CD1c-positive myeloid dendritic cell (primary cell): ENCODE results near the gene SESTD1.

Experiments
- DNase-seq: peaks from one replicate; pipeline ENCODE4 v3.0.0-alpha.2; 2016; ENCODE audit errors: extremely low spot score

Gene SESTD1

DNA sequence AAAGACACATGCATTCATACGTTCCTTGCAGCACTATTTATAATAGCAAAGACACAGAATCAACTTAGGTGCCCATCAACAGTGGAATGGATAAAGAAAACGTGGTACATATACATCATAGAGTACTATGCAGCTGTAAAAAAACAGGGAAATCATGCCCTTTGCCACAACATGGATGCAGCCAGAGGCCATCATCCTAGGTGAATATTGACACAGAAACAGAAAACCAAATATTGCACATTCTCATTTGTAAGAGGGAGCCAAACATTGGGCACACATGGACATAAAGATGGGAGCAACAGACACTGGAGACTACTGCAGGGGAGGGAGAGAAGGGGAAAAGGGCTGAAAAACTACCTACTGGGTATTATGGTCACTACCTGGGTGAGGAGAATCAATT lies 73.5 kb downstream of the SESTD1 start:
- DNase-seq: no peak

DNA sequence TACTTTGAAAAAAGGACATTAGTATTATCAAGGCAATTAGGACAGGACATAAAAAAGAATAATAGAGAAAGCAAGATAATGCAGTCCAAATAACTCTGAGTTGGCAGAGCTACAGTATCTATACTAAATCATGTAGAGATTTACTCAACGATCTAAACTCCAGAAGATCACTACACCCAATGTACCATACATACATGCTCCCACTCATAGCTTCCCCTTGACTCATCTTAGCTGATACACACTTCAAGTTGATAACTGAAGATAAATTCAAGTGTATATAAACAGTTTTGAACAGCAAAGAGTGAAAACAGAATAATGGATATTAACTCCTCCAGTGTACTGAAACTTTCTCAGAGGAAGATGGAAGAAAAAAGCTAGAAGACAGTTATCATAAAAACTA lies 78.5 kb downstream of the SESTD1 start:
- DNase-seq: peak; percentile 0

DNA sequence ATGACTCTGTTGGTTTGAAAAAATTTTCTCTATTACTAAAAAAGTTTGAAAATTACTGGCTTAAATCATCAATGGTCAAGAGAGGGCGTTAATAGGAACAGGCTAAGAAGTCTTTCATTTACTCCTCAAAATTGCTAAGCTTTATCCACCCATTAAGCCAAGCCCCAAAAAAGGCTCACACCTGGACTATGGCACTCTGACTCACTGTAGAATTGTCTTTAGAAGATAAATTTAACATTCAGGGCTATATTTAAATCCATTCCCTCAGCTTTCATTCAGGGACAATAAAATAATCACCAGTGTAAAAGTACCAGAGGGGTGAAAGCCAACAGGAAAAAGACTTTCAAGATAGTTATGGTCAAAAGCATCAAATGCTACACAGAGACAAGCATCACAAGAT lies 80.0 kb downstream of the SESTD1 start:
- no peak for DNase-seq

DNA sequence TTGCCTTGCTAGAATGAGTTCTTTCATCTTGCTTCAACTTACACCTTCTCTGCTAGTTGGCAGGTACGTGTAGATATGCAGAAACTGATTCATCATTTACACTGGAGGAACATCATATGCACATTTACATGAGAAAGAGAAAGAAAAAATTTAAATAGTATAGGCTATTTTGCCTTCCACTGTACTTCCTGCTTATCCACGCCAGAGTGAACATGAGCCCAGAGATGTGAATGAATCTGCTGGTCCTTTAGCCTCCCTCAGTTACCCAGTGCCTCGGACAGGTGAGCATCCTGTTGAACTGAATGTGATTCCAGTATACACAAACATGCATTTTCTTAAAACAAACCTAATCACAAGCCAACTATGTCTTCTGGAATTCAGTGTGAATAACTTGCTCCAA lies 83.6 kb downstream of the SESTD1 start:
- no peak for DNase-seq

DNA sequence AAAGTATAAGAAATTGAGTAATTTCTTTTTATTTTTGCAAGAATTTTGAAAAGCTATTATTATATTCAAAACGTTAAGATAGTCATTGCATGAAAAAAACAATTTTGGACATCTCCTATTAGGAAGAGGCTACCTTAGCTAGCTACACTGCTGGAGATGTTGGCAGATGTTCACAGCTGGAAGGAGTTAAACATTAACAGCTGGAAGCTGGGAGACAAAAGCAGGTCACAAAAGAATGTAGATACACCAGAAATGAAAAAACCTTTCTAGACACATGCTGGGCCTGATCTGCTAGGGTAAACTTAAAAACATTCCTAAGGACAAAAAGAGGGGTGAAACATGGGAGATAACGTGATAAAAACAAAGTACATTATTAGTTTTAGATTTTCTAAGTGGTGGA lies 84.4 kb downstream of the SESTD1 start:
- DNase-seq: no peak

DNA sequence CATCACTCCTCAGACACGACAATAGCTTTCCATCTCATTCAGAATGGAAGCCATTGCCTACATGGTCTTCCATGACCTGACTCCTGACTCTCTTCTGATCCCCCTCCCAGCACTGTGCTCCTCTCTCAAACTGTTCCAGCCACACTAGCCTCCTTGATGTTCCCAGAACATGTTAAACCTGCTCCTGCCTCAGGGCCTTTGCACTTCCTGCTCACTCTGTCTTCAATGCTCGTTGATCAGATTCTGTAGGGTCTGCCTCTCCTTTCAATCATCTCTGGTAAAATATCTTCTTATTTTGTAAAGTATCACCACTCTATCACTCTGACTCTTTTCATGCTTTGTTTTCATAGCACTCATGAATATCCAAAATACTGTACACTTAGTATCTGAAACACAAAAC lies 84.9 kb downstream of the SESTD1 start:
- DNase-seq: no peak

DNA sequence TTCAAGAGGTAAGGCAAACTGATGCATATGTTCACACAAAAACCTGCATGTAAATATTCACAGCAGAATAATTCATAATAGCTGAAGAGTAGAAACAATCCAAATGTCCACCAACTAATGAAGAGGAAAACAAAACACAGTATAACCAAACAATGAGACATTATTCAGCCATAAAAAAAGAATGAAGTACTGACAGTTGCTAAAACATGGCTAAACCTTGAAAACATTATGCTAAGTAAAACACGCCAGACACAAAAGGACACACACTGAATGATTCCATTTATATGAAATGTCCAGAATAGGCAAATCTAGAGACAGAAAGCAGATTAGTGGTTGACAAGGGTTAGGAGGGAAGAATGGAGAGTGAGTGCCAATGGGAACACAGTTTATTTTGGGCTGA lies 86.9 kb downstream of the SESTD1 start:
- no peak for DNase-seq

DNA sequence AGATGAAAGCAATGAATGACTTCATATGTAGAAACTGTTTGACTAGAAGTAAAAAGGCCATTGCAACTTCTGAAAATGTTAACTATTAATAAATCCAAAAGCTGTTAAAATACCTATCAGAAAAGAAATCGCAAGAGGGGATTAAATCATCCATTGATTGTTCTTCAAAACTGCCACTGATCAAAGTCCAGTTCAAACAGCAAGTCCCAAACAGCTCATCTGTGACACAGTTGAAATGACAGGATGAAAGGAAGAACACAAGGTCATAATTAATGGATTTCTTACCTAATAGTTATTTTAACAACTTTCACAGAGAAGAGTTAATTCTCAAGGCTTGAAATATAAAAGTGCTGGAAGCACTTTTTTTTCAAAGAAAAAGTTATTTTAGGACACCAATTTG lies 90.4 kb downstream of the SESTD1 start:
- DNase-seq: no peak

DNA sequence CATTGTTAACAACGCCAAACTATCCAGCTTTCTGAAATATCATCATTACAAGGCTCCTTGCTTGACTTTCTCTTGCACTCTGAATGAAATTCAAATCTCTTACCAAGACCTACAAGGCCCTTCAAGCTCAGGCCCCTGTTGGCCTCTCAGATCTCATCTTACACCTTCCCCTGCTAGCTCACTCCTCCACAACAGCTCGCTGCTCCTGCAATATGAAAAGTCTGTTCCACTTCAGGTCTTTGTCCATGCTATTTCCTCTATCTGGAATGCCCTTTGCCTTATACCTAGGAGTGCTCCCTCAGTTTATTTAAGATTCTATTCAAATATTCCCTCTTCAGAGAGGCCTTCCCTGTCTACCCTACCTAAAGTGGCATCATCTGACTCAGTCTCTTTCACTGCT lies 91.7 kb downstream of the SESTD1 start:
- DNase-seq: no peak

DNA sequence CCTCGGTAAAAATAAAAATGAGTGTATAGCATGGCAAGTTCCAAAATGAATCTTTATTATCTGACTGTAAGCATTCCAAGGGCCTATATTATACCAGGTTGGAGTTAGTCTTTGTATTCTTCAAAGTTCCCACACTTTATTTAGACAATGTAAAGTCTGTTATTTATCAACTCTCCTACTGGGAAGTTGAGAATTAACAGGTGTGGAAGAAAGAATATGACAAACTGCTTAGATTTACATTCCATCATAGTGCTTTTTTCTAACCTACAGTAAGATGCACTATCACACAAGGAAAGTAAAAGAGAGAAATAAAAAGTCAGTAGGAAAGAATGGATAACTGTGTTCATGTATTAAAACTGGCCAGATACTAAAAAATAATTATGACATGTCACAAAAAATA lies 93.3 kb downstream of the SESTD1 start:
- DNase-seq: no peak

DNA sequence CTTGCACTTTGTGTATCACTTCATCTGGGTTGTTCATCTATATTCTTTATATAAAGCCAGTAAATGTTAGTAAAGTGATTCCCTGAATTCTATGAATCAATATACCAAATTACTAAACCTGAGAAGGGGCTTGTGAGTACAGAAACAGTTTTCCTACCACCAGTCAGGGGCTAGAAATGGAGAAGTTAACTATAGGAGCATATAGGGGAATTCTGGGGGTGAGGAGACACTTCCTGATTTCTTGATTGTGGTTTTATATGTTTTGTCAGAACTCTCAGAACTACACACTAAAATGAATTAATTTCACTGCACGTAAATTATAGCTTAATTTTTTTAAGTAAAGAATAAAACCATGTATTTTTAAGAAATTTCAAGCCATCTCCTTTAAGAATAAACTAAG lies 93.7 kb downstream of the SESTD1 start:
- peak; percentile 51 for DNase-seq

DNA sequence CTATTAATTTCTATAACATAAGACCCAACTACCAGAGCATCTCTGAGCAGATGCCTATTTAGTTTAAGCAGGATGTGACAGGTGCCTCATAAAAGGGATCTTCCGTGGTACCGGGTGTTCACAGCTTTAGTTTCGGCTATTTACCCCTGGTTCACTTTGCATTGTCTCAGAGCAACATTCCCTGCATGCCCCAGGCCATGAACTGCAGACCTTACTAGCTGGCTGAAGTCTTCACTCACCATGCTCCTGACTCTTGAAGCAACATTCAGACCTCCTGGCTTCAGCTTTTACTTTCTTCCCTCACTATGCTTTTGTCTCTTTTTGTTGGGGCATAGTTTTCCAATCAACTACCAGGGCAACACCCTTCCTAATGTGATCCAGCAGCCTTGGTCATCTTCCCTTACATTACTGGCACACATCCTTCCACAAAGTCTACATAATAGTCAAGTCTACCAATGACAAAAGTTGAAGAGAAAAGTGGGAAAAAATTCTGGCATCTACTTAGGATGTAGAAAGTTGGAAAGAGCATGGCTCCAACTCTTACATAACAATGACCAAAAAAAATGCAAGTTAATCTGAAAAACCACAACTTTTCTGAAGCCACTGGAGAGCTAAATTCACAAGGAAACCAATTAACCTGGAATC lies 99.2 kb downstream of the SESTD1 start:
- DNase-seq: no peak

DNA sequence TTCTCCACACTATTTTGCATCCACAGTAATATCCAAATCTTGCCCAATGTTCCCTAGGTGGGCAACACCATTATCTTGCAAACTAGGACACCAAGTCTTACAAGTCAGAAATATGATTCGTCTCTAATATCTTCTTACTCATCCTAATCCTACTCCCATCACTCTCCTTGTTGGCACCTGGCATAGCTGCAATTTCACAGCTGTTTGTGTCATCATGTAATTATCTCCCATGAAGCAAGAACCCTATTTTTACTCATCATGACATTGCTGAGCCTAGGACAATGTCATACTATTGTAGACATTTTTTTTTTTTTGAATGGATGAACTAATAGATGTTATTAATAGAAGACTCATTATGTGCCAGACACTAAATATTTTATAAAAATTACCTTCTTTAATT lies 123.4 kb downstream of the SESTD1 start:
- no peak for DNase-seq

DNA sequence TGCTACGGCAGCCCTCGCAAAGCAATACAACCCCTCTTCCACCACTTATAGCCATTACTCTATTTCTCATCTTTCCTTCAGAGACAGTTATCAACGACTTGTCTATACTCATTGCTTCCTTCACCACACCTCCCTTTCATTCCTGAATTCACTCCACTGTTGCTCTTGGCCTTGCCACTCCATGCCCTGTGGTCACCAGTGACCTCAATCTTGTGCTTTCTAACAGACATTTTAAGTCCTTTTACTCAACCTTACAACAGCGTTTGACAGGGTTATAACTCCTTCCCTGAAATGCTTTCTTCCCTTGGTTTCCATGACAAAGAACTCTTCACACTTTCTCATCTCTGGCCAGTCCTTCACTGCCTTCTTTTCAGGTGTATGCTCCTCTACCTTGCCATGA lies 124.1 kb downstream of the SESTD1 start:
- DNase-seq: no peak

DNA sequence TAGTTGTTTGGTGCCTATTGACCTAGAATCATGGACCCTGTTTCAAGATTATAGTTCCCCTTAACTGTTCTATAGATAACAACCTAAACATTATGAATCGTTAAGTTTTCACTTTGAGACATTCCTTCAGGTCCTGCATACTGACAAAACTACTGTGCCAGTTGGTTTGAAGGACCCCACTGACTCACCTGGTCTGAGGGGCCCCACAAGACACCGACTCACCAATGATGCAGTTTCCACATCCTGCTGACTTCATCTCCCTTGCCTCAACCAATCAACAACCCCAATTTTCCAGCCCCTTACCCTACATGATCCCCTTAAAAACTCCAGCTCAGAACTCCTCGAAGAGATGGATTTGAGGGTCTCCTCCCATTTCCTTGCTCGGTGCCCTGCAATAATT lies 125.1 kb downstream of the SESTD1 start:
- no peak for DNase-seq

DNA sequence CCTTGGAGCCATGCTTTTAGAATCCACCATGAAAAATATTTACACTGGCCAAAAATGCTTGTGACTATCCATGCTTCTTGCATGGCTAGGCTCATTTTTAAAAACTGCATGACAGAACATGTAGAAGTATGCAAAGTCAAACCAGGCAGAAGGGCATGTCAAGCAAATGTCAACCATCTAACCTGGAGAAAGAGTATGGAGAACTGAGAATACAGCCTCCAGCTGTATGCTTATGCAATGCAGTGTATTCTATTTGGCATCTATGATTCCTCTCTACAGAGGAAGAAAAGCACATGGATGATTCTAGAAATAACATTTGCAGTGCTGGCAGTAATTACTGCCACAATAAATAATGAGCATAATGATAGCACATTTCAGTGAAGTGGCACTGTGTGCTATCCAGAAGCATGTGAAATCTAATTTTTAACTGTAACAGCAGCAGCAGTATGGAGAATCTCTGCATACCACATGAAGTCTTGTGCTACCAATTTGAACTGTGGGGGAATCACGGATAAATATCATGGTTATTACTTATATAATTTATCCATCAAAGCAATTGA lies 127.4 kb downstream of the SESTD1 start:
- DNase-seq: no peak

DNA sequence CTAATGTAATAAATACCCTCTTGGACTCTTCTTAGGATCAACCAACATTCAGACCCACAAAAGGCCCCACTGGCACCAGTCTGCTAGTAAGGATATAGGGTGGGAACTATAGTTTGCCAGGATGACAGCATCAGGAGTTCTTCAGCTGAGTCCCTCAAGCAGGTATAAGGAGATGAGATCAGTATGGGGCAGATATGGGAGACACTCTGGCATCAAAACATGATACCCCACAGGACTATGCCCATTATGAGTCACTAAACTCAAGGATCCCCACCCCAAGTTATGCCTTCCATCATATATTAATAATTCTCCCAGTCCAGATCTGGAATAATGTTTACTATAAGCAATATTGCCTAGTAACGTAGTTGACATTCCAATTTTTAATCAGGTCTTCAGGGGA lies 131.6 kb downstream of the SESTD1 start:
- no peak for DNase-seq

DNA sequence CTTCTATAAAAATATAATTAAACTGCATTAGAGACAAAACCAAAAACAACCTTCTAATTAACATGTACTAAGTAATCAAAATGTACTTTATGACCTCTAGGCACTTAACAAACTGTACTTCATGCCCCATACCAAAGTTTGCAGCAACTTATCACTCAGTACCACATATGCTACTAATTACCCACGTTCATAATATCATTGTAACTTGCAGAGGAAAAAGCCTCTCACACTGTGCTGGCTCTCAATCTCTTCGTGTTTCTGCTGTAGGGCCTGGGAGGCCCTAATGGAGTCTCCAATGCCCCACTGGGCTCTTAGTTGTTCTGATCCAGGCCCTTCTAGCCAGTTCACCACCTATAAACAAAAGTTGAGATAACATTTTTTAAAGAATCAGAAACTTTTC lies 132.6 kb downstream of the SESTD1 start:
- DNase-seq: no peak

DNA sequence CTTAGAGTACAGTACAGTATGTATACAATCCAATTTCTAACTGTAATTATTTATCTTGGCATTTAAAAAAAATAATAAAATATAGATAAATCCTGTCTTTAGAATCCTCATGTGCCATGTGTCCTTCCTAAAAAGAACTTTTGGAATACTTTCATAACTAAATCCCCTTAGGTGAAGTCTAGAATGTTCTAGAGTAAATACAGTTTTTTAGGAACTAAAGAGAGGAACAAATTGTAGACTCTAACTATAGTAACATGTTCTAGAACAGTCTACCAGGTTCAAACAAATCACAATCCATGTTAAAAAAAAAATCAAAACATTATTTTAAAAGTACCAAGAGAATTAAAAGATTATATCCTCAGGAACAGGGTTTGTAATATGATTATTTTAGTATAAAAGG lies 134.1 kb downstream of the SESTD1 start:
- DNase-seq: no peak

DNA sequence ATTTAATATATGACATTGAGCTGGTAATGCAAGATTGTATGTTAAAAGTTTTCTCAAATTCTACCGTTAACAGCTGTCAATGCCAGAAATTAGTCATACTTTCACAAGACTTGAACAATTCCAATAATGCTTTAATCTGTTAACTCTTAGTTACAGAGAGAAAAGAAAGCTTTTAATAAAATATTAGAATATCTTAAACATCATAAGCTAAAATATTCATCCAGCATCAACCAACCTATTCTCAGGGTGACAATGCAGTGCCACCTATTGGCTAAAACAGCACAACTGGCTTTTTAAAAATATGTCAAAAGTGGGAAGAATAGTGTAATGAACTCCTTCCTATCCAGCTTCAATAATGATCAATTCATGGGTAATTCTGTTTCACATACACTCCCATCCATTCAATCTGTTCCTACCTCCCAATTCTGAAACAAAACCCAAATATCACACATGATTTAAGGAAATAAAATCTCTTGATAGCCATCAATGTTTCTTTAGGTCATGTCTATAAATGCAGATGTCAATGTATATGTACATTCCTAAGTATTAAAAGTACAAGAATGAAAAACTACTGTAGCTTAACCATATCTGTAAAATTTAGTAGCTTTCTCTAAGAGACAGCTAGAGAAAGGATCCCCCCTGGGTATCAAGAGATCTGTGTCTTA lies 134.9 kb downstream of the SESTD1 start:
- peak; percentile 15 for DNase-seq

DNA sequence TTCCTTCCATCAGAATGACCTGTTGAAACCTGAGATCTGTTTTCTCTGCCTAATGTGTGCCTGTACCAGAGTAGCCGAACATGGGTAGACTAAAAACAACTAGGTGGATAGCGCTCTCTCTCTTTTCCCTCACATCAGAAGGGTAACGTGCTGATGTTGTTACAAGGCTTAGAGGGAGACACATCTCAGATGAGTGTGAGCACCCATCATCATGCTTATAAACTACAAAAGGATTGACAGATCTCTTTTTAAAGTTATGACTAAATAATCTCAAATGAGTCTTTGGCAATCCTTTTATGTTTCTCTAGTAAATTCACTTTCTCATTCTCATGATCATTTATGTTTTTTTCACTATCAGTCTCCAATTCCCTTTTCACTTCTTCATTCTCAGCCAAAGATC lies 139.2 kb downstream of the SESTD1 start:
- DNase-seq: no peak

DNA sequence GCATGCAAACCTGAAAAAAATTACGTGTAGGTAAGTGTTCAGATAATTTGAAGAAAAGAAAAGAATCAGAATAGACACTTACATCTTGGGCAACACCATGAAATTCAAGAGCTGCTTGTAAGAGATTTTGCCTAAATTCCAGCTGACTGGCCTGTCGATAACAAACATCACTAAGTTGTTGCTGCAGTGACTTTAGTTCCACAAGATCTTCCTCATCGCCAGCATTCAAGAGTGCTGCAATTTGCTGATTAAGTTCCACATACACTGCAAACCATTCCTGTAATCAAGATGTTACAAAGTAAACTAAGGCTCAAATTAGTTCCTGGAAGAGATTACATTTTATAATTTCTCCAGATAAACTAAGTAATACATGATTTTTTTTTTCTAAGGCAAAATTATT lies 140.3 kb downstream of the SESTD1 start:
- DNase-seq: no peak

DNA sequence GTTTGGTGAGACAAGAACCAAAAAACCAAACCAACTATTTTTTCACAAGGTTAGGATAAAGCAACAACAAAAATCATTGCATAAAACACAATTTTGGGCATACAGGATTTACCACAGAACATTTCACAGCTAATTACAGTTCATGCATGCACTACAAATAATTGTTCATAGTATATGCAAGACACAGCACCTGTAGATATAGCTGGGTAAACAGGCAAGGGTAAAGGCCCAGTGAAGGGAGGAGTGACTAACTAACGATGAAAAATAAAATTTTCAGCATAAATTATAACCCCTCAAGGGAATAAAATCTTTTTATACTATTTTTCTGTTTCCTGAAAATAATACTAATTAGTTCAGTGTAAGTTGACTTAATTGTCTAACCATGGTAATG lies 141.4 kb downstream of the SESTD1 start:
- DNase-seq: no peak

DNA sequence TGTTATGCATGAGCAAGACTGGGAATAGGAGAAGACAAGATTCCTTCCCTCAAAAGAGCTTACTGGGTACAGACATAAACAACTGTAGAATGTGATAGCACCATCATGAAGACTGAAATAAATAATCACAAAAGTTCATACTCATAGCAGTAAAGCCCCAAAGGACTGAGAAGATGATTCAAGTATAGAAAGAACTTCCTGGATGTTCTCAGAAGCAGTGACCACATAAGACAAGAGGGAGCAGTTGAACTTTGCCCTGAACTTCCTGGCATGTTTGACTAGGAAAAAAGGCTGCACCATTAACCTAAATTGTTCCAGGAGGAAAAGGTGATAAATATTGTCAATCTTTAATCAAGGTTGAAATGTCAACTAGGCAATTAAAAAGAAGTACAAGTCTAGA lies 156.9 kb downstream of the SESTD1 start:
- DNase-seq: no peak
